CD4-positive, alpha-beta T cell treated with Interleukin-2 at 100 ng/mL for 4 hours (primary cell): ENCODE measurements around the gene BTBD9.
"Not testable (repeated sequence)": the region's sequence is repeated elsewhere in the genome, so short reads cannot be mapped to it uniquely, and the experiment has no call there.

ENCODE experiments used
- DNase-seq: peaks from one replicate; pipeline ENCODE4 v3.0.0-alpha.2; 2020; ENCODE audit warnings: low spot score

The BTBD9 gene

GRCh38 chr6:38429546-38429945 lies 210.2 kb downstream of the BTBD9 start:
- DNase-seq, result no peak

DNA sequence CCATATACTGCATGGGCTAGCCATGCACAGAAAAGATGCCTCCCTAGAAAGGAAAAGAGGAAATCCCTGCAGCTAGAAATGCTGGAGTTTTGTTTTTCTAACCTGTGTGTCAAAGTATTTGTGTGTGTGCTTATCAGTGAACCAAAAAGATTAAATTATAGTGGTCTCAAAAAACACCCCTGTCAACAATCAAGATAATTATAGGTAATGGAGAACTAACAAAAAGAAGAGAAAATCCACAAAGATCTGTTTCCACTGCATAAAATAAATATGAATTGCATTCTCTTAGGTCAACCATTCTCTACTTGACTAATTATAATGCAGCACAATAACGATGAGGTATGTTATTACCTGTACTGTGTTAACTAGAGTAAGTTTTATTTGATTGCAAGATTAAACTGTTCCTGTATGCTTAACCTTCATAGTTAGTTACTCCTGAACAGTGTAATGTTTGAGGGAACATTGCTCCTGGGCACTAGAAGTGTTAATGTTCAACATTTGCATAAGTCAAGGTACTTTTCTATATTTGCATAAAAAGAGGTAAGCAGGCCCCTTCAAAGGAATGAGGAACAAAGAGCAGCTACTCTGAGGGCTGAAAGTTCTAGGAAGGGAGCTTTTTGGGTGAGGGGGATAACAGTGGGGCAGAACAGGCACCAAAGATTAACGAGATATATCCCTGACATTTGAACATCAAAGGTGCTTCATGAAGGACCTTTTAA lies 212.1 kb downstream of the BTBD9 start:
- no peak for DNase-seq

DNA sequence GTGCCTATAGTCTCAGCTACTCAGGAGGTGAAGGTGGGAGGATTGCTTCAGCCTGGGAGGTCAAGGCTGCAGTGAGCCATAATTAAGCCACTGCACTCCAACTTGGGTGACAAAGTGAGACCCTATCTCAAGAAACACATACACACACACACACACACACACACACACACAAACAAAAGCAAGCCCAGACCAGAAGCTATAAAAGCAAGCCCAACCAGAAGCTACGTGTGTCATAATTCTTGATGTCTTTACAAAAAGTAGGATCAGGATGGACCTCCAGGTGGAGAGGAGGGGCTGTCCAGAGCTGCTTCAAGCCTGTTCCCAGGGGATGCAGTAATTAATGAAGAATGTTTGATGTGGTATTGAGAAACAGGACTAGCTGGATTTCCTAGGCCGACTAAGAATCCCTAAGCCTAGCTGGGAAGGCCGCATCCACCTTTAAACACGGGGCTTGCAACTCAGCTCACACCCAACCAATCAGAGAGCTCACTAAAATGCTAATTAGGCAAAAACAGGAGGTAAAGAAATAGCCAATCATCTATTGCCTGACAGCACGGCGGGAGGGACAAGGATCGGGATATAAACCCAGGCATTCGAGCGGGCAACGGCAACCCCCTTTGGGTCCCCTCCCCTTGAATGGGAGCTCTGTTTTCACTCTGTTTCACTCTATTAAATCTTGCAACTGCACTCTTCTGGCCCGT lies 213.8 kb downstream of the BTBD9 start:
- not testable (repeated sequence) for DNase-seq

DNA sequence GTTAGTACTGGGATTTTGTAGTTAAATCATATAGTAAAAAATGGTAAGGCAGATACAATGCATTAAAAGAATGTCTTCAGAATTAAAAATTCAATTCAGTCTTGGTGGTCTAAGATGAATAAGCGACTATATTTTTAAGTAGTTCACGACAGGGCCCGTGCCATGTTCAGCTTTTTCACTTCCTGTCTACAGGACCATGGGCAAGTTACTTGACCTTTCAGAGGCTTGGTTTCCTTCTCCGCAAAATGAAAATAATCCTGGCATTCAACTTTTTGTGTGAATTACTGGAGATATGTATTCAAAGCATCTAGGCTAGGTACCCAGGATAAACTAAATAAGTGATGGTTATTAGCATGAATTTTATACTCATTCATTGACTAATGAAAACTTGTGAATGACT lies 216.0 kb downstream of the BTBD9 start:
- DNase-seq, result no peak

DNA sequence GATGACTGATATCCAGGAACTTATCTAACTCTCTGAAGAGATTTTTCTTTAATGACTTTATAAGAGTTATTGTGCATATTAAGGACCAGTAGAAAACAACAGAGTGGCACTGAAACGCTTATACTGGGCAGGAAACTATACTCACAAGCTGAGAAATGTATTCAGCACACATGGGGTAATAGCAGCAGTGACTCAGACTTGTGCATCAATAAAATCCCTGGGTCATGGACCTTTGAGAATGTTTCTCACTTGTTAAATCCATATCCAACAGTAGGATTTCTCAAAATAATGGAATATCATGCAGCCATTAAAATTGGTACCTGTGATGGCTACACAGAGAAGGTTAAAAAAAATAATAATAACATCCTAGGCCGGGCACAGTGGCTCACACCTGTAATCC lies 219.5 kb downstream of the BTBD9 start:
- no peak for DNase-seq

DNA sequence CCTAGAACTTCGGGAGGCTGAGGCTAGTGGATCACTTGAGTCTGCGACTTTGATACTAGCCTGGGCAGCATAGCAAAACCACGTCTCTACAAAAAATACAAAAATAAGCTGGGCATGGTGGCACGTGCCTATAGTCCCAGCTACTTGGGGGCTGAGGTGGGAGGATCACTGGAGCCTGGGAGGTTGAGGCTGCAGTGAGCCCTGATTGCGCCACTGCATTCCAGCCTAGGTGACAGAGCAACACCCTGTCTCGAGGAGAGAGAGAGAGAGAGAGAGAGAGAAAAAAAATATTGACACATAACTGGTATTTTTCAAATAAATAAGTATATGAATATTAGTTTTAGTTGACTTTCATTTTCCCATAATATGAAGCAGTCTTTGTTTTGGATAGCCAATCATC lies 222.2 kb downstream of the BTBD9 start:
- DNase-seq, result no peak

GRCh38 chr6:38415231-38416005 lies 224.3 kb downstream of the BTBD9 start:
- no peak for DNase-seq

GRCh38 chr6:38413102-38413800 lies 226.5 kb downstream of the BTBD9 start:
- no peak for DNase-seq

GRCh38 chr6:38407192-38407591 lies 232.5 kb downstream of the BTBD9 start:
- no peak for DNase-seq

DNA sequence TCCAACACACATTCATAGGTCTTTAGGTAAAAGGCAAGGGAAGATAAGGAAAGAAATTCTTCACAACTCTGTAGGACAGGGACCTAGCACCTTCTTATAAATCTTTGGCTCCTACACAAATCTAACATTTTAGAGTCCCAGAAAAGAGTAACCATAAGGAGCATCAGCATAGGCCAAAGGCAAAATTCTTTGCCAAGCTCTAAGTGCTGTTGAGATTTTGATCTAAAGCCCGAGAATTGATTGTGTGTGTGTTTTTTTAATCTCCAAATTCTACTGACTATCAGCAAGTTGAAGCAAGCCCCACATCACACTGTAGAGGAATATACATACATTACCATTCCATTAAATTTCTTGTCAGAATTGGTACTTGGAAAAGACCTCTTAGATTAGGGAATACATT lies 233.6 kb downstream of the BTBD9 start:
- DNase-seq, result no peak

GRCh38 chr6:38404900-38405556 lies 234.7 kb downstream of the BTBD9 start:
- no peak for DNase-seq

GRCh38 chr6:38404355-38404754 lies 235.4 kb downstream of the BTBD9 start:
- DNase-seq, result no peak

DNA sequence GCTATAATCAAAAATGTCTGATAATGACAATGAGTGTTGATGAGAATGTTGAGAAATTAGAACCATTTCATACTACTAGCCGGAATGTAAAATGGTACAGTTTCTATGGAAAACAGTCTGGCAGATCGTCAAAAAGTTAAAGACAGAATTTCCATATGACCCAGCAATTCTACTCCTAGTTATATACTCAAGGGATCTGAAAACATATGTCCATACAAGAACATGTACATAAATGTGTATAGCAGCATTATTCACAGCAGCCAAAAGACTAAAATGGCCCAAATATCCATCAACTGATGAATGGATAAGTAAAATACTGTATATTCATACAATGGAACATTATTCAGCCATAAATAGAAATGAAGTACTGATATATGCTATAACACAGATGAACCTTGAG lies 236.2 kb downstream of the BTBD9 start:
- DNase-seq, result no peak

DNA sequence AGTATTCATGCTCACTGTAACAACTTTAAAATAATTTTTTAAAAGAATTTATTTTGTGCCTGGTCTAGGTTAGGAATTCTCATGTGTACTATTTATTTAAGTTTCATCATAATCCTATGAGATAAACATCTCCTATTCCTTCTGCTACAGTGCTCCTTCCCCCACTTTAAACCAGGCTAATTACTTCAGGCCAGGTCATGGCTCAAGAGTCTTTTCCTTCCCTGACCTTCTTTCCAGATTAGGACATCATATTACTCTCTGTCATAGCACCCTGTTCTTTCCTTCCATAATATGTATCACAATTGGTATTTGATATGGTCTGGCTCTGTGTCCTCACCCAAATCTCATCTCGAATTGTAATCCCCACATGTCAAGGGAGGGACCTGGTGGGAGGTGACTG lies 239.0 kb downstream of the BTBD9 start:
- no peak for DNase-seq

DNA sequence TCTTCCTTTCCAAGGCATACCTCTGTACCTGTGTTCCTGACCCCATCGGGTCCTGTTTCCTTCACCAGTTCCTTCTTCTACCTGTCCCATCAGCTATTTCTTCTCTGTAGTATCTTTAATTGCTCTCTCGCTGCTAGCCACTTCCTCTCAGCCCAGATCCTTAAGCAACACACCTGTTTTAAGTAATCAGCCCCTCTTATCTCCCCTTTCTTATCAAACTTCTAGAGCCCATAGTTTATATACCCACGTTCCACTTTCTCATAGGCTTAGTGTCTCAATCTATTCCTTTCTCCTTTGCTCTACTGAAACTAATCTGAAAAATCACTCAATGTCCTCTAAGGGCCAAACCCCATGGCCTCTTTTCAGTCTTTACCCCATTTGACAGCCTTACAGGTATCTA lies 239.6 kb downstream of the BTBD9 start:
- no peak for DNase-seq

- no peak for DNase-seq
These were observed 243.5 kb downstream of the BTBD9 start for GRCh38 chr6:38396209-38396608.

GRCh38 chr6:38393986-38394385 lies 245.7 kb downstream of the BTBD9 start:
- DNase-seq, result no peak

DNA sequence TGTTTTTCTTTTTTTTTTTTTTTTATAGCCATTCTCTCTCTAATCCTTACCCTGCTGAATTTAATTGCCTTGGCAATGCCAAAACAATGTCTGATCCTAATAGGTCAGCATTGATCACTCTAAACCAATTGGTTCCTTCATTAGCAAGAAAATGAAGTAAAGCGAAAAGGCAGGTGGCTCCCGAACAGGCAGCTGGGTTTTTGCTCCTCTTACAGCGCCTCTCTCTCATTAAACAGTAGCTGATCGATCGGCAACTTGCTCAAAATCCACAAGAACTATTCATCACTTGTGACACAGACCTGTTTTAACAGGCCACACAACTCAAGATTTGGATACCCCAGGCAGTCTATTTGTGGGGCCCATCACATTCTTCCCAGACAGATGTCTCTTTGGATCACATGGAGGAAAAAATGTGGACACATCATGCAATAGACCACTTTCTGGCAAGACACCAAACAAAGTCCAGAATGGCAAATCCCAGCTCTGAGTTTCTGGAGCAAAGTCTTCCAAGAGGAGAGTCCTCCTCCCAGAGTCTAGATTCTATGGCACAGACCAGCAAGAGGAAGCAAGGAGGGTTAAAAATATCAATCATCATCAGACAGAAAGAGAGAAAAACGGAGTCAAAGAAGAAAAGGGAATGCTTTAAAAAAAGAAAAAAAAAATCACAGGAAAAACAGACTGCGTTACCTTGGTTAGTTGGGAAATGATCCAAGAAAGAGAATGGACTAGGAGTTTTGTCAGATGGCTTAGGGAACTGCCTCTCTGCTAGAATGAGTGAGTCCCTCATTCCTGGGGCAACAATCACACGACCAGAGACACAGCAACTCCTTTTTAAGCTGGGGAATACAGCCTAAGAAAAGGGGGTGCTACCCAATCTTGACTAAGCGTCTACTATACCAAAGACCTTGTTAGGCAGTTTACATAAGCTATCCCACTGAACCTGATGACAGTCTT lies 247.8 kb downstream of the BTBD9 start:
- no peak for DNase-seq

GRCh38 chr6:38391206-38391605 lies 248.5 kb downstream of the BTBD9 start:
- DNase-seq, result no peak

DNA sequence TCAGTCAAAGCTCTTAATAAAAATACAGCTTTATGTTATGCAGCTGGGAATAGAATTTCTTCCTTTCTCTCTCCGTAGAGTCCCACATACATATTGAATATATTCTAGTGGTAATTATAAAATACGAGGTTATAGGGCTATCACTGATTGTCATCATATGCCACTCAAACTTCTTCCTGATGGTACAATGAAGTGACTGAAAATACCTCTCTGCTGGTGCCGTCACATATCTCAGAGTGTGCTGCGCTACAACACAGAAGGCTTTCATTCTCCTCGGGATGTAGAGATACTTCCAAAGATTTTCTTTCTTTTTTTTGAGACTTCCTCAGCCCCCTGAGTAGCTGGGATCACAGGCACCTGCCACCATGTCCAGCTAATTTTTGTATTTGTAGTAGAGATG lies 249.9 kb downstream of the BTBD9 start:
- no peak for DNase-seq

DNA sequence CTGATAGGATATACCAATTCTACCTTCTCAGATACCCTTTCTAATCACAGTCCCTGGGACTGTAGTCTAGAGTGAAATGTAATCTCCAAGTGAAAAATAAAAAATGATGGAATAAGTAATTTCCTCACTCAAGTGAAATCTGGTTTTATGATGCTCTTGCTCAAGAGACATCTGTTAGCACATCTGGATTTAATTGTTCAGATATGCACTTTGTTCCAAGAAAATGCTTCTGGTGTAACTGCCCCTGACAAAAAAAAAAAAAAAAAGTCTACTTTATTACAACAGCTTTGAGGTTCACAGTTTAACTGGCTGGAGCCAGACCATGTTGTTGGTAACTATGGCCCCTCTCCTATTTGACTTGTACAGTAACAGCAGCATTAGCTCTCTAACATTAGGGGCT lies 251.8 kb downstream of the BTBD9 start:
- DNase-seq, result no peak
